Fibroblast of lung (primary cell): ENCODE measurements around the gene C1QTNF5. TPM values are rescaled to one million over a fixed set of nuclear protein-coding genes. Genes with fewer than 3 reads are reported as not detected.

ENCODE experiments used
- DNase-seq, 2 donors: peaks; one replicate each; pipeline versions ENCODE4 v3.0.0 to v3.0.0-alpha.2; 2010; ENCODE audit warnings: low read depth in 2 of 2
- H2AFZ ChIP-seq: 2 replicates; pipeline ENCODE4 v1.5.1; 2012; ENCODE audit warnings: low read length, control low read depth, inconsistent platforms
- H3K27ac ChIP-seq: 2 replicates; pipeline ENCODE4 v1.5.1; 2011; ENCODE audit warnings: low read length, control low read depth; ENCODE audit not compliant: insufficient read depth
- H3K27me3 ChIP-seq: 2 replicates; pipeline ENCODE4 v1.5.1; 2011; ENCODE audit warnings: mild to moderate bottlenecking, low read length; ENCODE audit not compliant: control insufficient read depth, insufficient read depth
- H3K36me3 ChIP-seq: 2 replicates; pipeline ENCODE4 v1.5.1; 2011; ENCODE audit warnings: low read length; ENCODE audit not compliant: control insufficient read depth, insufficient read depth
- H3K4me1 ChIP-seq: 2 replicates; pipeline ENCODE4 v1.5.1; 2011; ENCODE audit warnings: low read length; ENCODE audit not compliant: control insufficient read depth, insufficient read depth; ENCODE audit errors: extremely low read depth
- H3K4me2 ChIP-seq: 2 replicates; pipeline ENCODE4 v1.5.1; 2011; ENCODE audit warnings: low read length, control low read depth; ENCODE audit not compliant: insufficient read depth; ENCODE audit errors: extremely low read depth
- H3K4me3 ChIP-seq, 4 experiments: fragments of 200-600 bp in 1 of 4; sonication (generic) in 1 of 4; replicated peaks in 1 of 4; 2 replicates each; pipeline ENCODE4 v1.5.1; 2011 to 2016; ENCODE audit warnings: low read length in 4 of 4, low read depth in 3 of 4, mild to moderate bottlenecking in 3 of 4, control low read depth in 2 of 4, inconsistent platforms in 1 of 4, mixed read lengths in 1 of 4; ENCODE audit not compliant: insufficient read depth in 1 of 4; ENCODE audit errors: control extremely low read depth in 1 of 4
- H3K79me2 ChIP-seq: 2 replicates; pipeline ENCODE4 v1.5.1; 2012; ENCODE audit warnings: mild to moderate bottlenecking, low read length, inconsistent platforms; ENCODE audit not compliant: control insufficient read depth, insufficient read depth
- H3K9ac ChIP-seq: 2 replicates; pipeline ENCODE4 v1.5.1; 2011; ENCODE audit warnings: mild to moderate bottlenecking, low read length, control low read depth; ENCODE audit not compliant: insufficient read depth
- H3K9me3 ChIP-seq: 2 replicates; pipeline ENCODE4 v1.5.1; 2012; ENCODE audit warnings: low read depth, low read length; ENCODE audit not compliant: control insufficient read depth, insufficient read depth
- H4K20me1 ChIP-seq: 2 replicates; pipeline ENCODE4 v1.5.1; 2011; ENCODE audit warnings: low read length; ENCODE audit not compliant: control insufficient read depth, insufficient read depth; ENCODE audit errors: extremely low read depth
- CTCF ChIP-seq, 2 donors: IDR thresholded peaks in 1 of 2; conservative IDR thresholded peaks in 1 of 2; 1 replicate in 1 of 2; 2 replicates in 1 of 2; pipeline ENCODE4 v1.5.1; 2011 to 2012; ENCODE audit warnings: low read length in 2 of 2, control low read depth in 1 of 2, inconsistent platforms in 1 of 2, low read depth in 1 of 2, mild to moderate bottlenecking in 1 of 2
- EZH2 ChIP-seq: IDR thresholded peaks from 2 replicates; pipeline ENCODE4 v1.5.1; 2012; ENCODE audit warnings: low read length, control low read depth, mild to moderate bottlenecking; ENCODE audit errors: missing control alignments
- polyA plus RNA-seq, 2 donors: library from polyadenylated mRNA; depleted of rRNA in 1 of 2; stranded (reverse) in 1 of 2; unstranded in 1 of 2; fragments of >200 nt; gene quantifications; 2 replicates each; pipeline ENCODE4 v1.2.1, GENCODE V29; 2011 to 2012; ENCODE audit warnings: missing spikeins in 1 of 2
- total RNA-seq: library from RNA; depleted of rRNA; stranded (reverse); fragments of >200 nt; gene quantifications from 2 replicates; pipeline ENCODE4 v1.2.1, GENCODE V29; 2014

Gene C1QTNF5
- total and polyA plus RNA-seq, 2 donors (not counting 1 experiment from before 2014, with no cell fraction given): 13.4 to 32.0 TPM

GRCh38 chr11:119345685-119346084 lies 5.0 kb upstream of the C1QTNF5 start:
- TF ChIP-seq EZH2 (no peak), CTCF (conservative IDR thresholded peaks at IDR 0.05 in 1 of 2, IDR thresholded peaks at IDR 0.05 in 1 of 2; ENCODE audit: low read depth in 1 of 2, low read length in 2 of 2) (no peak)
- Histone ChIP-seq H3K36me3 (no peaks in the 10 kb centered on the region), H4K20me1 (no peaks in the 10 kb centered on the region), H3K4me3 (no peak overlapping the region), H3K9me3 (no peaks in the 10 kb centered on the region), H3K4me2 (no peak overlapping the region), H3K79me2 (no peaks in the 10 kb centered on the region), H3K9ac (no peak overlapping the region), H2AFZ (no peak overlapping the region), H3K27ac (no peak overlapping the region), H3K4me1 (peaks cover 2% of the 10 kb centered on the region), H3K27me3 (peaks cover 27% of the 10 kb centered on the region)
- no peak for DNase-seq

- no peak overlapping the region for H3K4me3 ChIP-seq
- DNase-seq: no peak
- TF ChIP-seq EZH2 (no peak), CTCF (conservative IDR thresholded peaks at IDR 0.05 in 1 of 2, IDR thresholded peaks at IDR 0.05 in 1 of 2; ENCODE audit: low read depth in 1 of 2, low read length in 2 of 2) (no peak)
Measured at GRCh38 chr11:119344291-119345010, 3.8 kb upstream of the C1QTNF5 start.

GRCh38 chr11:119343726-119344125 lies 3.0 kb upstream of the C1QTNF5 start:
- no peak overlapping the region for H3K27ac ChIP-seq
- no peak overlapping the region for H3K4me3 ChIP-seq
- H3K27me3 ChIP-seq: peaks cover 24% of the 10 kb centered on the region
- no peaks in the 10 kb centered on the region for H3K79me2 ChIP-seq
- no peaks in the 10 kb centered on the region for H3K9me3 ChIP-seq
- H4K20me1 ChIP-seq: no peaks in the 10 kb centered on the region
- no peak for TF ChIP-seq EZH2
- no peak for TF ChIP-seq CTCF (conservative IDR thresholded peaks at IDR 0.05 in 1 of 2, IDR thresholded peaks at IDR 0.05 in 1 of 2; ENCODE audit: low read depth in 1 of 2, low read length in 2 of 2)
- H3K4me1 ChIP-seq: peaks cover 9% of the 10 kb centered on the region
- no peak overlapping the region for H3K9ac ChIP-seq
- no peak overlapping the region for H2AFZ ChIP-seq
- H3K36me3 ChIP-seq: no peaks in the 10 kb centered on the region
- H3K4me2 ChIP-seq: no peak overlapping the region
- no peak for DNase-seq

More at GRCh38 chr11:119344291-119345010, 3.8 kb upstream of the C1QTNF5 start:
- Histone ChIP-seq H3K4me1 (peaks cover 3% of the 10 kb centered on the region), H3K9me3 (no peaks in the 10 kb centered on the region), H3K79me2 (no peaks in the 10 kb centered on the region), H2AFZ (no peak overlapping the region), H3K9ac (no peak overlapping the region), H3K36me3 (no peaks in the 10 kb centered on the region), H3K27ac (no peak overlapping the region), H3K4me2 (no peak overlapping the region), H4K20me1 (no peaks in the 10 kb centered on the region), H3K27me3 (peaks cover 24% of the 10 kb centered on the region)
